HG02884 (cell line): Measurements from ENCODE around the gene FUZ.

Experiments
- ATAC-seq: cut with Tn5 transposase; IDR thresholded peaks from one replicate; pipeline ENCODE4 v1.9.1; 2021; ENCODE audit warnings: mild to moderate bottlenecking, moderate library complexity; ENCODE audit not compliant: unreplicated experiment

The FUZ gene

GRCh38 chr19:49812997-49813861, at the start of gene FUZ:
FUZ (minus strand) TSS chr19:49813292; CDS start chr19:49813106, 186 bp downstream.
- peak; percentile 49 for ATAC-seq

GRCh38 chr19:49862391-49863253, 49.5 kb upstream of the FUZ start:
- ATAC-seq = no peak

DNA sequence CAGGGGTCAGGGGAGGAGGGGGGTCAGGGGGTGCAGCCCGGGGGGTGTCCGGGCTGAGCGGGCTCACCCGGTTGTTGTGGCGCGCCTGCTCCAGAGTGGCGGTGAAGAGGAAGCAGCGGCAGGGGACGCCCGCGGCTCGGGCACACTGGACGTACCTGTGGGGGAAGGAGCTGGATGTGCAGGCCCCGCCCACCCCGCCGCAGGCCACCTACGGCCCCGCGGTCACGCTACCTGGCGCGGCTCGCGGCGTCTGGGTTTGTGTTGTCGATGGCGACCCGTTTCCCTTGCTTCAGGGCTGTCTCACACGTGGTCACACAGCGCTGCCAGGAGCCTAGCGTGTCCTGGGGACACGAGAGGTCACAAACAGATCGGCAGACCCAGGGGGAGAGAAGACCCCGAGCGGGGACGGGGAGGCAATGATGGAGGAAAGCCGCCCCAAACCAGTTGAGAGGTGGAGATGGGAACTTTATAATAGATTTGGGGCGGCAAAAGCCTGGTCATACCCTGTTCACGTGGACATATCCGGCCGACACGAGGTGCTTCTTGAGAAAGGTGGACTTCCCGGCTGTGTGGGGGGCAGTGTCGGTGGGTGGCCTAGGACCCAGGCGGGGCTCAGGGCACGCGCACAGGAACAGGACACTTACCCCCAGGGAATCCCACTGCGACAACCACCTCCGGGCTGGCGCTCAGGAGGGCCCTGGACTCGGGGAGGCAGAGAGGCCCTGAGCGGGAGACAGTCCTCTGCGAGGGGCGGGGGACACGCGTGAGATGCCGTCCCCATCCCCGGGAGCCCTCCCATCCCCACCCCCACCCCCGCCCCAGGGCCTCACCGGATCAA, 48.7 kb upstream of the FUZ start:
- no peak for ATAC-seq

DNA sequence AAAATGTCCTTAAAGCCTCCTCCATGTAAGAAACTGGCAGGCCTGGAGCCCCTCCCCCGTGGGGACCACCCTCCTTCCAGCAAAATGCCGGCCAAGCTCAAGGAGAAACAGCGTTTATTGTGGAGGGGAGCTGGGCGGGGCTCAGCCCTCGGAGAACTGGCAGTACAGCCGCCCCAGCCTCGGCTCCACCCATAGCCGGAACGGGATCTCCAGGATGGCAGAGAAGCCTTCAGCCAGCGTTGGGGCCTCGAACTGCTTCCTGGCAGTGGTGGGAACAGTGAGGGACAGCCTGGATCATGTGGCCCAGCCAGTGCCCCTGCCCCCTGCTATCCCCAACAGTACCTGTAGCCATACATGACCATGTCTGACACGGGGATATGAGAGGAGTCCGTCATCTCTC, 48.0 kb upstream of the FUZ start:
- ATAC-seq = no peak

GRCh38 chr19:49860336-49861102, 47.4 kb upstream of the FUZ start:
- no peak for ATAC-seq

DNA sequence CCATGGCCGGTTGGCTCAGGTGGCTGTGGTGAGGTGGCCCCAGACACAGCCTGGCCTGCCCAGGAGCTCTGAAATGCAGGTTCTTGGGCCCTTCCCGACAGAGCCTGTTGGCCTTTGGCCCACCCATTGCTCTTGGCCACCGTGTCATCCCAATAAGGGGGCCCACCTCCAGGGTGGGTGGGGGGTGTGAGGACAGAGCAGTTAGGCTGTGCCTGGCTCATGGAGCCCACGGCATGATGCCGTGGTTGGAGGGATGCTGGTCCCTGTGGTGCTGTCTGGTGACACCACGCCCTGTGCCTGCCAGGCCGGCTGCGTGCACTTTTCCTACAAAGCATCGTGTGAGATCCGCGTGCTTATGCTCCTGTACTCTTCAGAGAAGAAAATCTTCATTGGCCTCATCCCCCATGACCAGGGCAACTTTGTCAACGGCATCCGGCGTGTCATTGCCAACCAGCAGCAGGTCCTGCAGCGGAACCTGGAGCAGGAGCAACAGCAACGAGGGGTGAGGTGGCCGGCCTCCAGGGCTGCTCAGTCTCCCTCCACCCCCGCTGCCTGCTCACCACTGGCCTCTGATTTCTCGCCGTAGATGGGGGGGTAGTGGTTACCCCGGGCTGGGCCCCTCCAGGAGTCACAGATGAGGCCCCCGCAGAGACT, 46.7 kb upstream of the FUZ start:
- no peak for ATAC-seq

GRCh38 chr19:49858088-49858985, 45.2 kb upstream of the FUZ start:
- no peak for ATAC-seq

DNA sequence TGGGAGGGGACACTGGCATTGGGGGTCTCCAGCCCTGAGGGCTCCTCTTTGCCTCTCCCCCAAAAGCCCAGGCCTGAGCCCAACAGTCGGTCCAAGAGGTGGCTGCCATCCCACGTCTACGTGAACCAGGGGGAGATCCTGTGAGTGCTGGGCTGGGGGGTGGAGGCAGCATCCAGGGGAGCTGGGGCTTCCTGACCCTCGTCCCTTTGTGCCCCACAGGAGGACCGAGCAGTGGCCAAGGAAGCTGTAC, 44.7 kb upstream of the FUZ start:
- ATAC-seq = no peak

- no peak for ATAC-seq
These were observed 44.2 kb upstream of the FUZ start for GRCh38 chr19:49857061-49857837.

- no peak for ATAC-seq
These were observed 43.5 kb upstream of the FUZ start for GRCh38 chr19:49856574-49857021.

- no peak for ATAC-seq
These were observed 42.8 kb upstream of the FUZ start for GRCh38 chr19:49855676-49856573.

GRCh38 chr19:49855277-49855675, 42.2 kb upstream of the FUZ start:
- ATAC-seq = no peak

GRCh38 chr19:49854378-49855263, 41.5 kb upstream of the FUZ start:
- no peak for ATAC-seq

- ATAC-seq = no peak
These were observed 40.8 kb upstream of the FUZ start for GRCh38 chr19:49853852-49854377.

DNA sequence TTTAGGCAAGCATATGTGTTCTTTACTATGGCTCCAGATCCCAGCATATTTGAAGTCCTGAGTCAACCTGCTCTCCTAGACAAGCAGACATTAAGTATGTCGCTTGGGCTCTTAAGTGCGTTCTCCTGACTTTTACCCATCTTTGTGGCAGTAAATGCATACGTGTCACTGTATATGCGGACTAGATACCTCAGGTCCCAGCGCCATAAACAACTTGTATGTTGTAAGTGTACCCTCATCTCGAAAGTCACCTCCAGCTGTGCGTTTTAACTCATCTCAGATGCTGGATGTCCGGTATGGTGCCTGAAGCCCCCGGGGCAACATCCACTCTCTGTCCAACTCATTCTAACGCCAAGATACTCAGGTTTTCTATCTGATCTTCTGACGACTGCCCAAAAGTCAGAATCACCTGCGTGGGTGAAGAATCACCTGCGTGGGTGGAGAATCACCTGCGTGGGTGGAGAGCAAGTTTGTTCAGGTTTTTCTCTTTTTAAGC, 39.6 kb upstream of the FUZ start:
- ATAC-seq = no peak
